Fibroblast of skin of right quadriceps (primary cell): ENCODE results near the gene PRODH.
"Not testable (repeated sequence)": the region's sequence is repeated elsewhere in the genome, so short reads cannot be mapped to it uniquely, and the experiment has no call there.

Source experiments
- DNase-seq: peaks from one replicate; pipeline ENCODE4 v3.0.0-alpha.2; 2013

PRODH gene

DNA sequence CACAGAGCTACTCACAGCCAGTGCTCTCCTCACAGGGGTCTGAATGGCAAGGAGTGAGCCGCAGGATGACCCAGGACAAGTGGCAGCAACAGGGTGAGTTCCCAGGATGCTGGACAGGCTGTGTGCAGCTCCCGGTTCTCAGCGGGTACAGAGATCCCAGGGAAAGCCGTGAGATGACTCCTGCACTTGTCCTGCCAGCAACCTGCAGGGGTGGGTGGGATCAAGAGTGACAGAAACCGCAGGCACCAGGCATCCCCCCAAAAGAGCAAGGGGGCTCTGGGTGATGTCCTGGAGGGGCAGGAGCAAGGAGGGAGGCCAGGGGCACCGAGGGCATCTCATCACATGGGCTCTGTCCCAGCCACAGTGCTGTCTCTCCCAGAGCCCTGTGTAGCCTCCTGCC is 15.9 kb upstream of the PRODH start:
- DNase-seq, result no peak

DNA sequence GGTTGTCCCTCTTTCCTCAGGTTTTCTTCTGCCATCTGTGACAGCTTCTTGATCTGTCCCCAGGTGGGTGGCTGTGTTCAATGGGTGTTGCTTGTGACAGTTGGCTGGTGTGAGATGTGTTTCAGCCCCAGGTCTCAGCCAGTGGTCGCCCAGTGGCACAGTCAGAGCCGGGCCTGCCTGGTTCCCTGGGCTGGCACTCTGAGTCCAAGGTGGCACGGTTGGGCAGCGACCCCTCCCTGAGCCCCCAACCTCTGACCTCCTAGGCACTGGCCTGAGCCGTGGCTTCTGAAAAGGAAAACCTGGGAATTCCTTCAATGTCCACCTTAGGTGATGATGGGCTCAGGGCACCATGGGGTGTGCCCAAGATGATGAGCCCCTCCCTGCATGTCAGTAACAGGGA is 14.0 kb upstream of the PRODH start:
- no peak for DNase-seq

DNA sequence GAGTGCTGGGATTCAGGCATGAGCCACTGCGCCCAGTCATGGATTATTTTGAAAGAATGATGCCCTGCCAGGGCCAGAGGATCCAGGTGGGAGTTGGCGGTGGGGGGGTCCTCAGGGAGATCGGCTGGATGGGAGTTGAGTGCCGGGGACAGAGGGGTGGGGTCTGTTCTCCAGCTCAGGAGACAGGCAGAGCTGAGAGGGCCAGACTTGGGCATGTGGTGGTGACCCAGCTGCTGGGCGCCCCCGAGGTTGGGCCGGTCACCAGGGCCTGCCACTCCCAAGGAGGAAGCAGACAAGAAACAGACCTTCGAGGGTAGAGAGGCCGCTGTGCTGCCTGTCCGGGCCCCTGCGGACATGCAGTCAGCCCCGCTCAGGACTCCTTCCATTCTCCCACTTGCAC is 11.8 kb upstream of the PRODH start:
- no peak for DNase-seq

DNA sequence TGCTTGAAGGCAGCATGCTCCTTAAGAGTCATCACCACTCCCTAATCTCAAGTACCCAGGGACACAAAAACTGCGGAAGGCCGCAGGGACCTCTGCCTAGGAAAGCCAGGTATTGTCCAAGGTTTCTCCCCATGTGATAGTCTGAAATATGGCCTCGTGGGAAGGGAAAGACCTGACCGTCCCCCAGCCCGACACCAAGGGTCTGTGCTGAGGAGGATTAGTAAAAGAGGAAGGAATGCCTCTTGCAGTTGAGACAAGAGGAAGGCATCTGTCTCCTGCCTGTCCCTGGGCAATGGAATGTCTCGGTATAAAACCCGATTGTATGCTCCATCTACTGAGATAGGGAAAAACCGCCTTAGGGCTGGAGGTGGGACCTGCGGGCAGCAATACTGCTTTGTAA is 11.0 kb upstream of the PRODH start:
- DNase-seq, result not testable (repeated sequence)

DNA sequence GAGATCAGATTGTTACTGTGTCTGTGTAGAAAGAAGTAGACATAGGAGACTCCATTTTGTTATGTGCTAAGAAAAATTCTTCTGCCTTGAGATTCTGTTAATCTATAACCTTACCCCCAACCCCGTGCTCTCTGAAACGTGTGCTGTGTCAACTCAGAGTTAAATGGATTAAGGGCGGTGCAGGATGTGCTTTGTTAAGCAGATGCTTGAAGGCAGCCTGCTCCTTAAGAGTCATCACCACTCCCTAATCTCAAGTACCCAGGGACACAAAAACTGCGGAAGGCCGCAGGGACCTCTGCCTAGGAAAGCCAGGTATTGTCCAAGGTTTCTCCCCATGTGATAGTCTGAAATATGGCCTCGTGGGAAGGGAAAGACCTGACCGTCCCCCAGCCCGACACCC is 2.6 kb upstream of the PRODH start:
- not testable (repeated sequence) for DNase-seq

DNA sequence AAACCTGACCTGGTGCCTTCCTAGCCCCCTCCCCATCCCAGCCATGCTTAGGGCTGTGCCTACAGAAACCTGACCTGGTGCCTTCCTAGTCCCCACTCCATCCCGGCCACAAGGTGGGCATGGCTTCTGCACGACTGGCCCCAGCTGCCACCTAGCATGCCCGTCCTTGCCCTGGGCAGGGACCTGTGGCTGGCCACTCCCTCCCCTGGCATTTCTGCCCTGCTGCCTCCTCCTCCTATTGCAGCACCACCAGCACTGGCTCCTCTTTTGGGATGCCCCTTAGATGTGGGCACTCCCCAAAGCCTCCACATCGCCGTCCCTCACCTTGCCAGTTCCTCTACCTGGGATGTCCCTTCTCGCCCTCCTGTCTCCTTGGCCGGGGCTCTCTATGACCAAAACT is 1.4 kb downstream of the PRODH start:
- DNase-seq, result not testable (repeated sequence)

DNA sequence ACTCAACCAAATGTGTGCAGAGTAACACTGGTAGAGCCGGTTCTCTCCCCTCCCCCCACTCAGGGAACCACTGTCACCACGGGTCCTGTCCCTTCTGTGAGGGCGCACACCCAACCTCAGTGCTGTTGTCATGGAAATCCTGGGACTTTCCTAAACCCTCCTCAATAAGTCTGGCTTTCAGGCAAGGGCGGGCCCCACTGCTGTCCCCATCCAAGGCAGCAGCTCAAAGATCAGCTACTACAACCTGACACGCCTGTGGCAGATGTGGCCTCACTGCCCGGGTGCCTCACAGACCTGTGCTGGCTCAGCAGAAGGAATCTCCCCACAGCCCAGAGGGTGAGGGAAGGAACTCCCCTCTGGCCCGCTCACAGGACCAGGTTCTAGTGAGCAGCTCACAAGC is 2.2 kb downstream of the PRODH start:
- DNase-seq, result no peak

DNA sequence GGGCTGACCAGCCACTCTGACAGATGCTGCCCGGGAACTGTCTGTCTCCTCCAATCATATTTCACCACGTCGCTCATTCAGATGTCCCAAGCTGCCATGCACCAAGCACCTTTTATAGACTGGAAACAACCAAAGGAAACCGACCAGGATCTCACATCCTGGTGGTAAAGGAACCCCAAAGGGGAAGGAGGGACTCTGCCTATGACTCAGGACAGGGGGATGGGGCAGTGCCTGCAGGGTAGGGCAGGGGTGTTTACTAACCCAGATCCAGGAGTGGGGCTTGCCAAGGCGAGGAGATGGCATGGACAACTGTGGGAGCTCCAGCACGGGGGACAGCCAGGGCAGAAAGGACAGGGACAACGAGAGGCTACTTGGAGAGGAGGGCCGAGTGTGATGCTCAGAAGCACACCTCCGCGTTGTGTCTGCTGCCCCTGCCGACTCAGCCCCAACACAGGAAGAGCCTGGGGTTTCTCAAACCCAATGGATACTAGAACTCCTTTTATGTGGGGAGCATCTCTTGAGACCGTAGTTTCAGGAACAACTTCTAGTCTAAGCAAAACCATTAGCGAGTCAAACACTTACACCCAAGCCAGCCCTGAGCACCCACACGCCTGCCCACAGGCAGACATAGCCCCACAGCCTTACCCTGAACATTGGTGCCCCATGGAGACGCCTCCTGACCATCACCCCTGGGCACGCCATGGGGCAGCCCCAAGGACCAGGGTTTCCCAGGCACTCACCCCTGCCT is 4.0 kb downstream of the PRODH start:
- DNase-seq, result no peak

DNA sequence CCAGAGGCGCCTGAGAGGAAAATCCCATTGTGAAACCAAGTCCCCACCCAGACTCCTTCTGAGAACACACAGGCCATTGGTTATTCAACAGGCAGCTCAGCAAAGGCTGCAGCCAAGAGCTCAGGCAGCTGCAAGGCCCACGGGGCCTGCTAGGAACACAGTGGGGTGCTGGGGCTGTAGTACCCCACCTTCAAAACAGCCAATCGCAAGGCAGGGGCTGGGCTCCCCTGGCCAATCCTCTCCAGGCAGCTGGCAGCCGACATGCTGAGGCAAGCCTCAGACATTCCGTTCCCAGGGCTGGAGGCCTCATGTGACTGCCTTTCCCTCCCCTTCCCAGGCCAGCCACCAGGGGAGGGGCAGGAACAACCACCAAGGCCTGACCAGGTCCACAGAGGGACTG is 6.6 kb downstream of the PRODH start:
- no peak for DNase-seq

DNA sequence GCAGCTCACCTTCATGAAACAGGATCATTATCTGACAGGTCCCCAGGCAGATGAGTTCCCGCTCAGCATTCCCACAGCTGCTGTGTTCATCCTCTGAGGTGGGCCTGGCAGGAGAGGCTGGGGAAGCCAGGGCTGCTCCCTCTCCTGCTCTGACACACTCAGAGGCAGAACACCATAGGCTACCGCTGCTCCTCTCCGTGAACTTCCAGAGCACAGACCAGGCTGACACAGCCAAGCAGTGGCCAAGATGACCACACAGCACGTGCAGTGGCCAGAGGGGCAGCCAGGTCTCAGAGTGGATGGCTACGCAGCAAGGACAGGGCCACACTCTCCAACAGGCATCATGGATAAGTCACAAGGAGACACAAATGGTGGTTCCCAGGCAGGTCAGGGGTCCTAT is 8.5 kb downstream of the PRODH start:
- DNase-seq, result no peak

DNA sequence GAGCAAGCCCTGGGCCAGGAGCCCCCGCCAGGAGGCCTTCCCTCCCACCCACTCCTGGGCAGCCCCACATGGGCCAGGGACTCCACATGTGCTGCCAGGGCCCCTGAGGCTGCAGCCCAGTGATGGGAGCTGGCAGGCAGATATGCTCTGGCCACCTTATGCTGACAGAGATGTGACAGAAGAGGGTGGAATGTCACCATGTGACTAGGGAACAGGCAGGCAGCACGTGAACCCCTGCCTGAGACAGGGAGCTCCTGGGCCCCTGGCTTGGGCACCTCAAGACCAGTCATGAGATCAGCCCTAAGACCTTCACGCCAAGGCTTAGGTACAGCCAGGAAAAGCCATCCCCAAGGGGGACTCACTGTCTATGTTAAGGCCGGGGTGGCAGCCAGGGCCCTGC is 9.1 kb downstream of the PRODH start:
- no peak for DNase-seq

DNA sequence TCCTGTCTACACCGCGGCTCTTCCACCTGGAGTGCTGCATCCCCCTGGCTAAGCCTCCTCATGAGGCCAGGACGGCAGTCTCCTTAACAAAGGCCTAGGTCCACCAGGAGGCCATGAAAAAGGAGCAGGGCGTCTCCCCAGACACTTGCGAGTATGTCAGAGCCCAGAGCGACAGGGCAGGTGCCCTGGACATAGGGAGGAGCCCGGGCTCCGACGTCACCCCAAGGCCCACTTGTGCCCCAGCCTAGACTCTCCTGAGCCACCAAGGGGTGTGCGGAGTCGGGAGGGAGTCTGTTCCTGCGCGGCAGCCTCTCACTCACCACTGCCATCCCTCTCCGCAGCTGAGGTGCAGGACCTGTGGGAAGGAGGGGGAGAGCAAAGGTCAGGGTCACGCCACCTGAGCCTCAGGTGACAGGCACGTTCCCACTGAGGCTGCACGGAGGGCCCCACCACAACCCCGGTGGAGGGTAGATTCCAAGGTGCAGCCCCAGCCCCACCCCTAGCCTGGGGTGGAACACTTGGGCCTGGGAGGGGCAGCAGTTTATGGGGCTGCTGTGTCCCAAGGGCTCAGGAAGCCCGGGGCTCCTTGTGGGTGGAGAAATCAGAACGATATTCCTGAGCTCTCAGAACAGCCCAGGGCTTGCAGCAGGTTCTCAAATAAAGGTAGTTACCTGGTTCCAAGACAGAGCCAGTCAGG is 10.6 kb downstream of the PRODH start:
- DNase-seq, result no peak

DNA sequence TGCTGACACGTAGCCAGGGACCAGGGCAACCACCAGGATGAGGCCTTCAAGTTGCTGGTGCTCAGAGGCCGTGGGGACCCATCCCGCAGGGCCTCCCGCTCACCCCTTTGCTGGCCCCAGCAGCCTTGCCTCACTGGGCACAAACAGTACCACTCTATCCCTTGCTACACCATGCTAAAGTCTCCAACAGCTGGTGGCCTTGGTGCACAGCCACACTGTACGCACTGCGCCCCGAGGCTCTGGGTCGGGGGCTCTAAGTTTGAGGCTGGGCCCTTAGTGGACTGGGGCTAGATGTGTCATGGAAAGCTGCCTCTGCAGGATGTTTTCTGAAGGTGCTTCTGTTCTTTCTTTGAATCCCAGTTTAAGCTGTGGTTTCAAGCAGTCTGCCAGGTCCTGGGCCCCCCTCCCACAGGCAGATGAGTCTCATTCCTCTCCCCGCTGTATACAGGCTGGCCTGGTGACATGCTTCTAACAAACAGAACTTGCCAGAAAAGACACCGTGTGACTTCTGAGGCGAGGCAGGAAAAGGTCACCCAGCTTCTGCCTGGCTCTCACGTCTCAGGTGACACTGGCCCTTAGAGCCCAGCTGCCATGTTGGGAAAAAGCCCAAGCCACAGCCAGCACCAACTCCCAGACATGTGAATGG is 15.7 kb downstream of the PRODH start:
- DNase-seq, result not testable (repeated sequence)

DNA sequence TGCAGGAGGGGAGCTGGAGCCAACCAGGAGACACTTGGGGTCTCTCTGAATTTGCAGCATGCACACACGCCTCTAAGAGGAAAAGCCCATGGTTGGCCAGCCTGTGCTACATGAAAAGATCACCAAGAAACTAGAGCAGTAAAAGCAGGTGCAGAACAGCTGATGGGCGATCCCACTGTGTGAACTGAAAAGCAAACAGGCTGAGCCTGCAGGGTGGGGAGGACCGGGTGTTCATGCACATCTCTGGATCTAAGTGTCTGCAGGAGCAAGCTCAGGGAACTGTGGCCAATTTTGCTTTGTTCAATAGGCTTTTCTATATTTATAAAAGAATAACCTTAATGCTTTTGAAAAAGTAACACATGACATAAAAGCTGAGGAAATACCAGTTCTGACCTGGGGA is 18.3 kb downstream of the PRODH start:
- DNase-seq, result not testable (repeated sequence)

DNA sequence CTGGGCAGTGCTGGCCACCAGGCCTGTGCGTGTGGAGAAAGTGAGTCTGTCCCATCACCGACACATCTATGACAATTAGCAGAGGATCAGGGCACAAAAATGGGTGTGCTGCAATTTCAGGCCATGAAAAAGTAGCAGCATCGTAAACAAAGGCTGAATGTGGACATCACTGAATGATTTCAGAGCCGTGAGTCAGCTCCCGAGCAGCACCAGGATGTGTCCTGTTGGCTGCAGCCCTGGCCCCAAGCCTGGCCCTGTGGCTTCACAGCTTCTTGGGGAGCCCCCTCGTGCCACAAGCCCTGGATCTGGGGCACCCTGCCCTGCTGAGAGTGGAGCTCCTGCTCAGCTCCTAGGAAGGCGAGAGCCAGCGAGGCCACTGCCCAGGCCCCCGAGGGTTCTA is 20.5 kb downstream of the PRODH start:
- not testable (repeated sequence) for DNase-seq

DNA sequence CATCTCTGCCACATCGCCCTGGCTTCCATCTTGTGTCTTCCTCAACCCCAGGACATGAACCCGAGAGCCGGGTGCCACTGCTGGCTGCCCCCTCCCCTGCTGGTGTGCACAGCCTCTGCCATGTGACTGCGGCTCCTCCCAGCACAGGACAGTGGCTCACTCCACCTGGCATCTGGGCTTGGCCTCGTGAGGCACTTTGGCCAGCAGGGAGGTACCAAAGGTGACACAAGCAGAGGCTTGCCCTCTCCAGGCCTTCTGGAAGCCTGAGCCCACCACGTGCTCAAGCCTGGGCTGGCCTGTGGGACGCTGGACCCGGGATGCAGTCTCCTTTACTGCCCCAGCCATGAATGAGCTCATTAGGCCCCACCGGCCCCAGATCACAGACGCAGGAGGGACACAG is 21.5 kb downstream of the PRODH start:
- not testable (repeated sequence) for DNase-seq

DNA sequence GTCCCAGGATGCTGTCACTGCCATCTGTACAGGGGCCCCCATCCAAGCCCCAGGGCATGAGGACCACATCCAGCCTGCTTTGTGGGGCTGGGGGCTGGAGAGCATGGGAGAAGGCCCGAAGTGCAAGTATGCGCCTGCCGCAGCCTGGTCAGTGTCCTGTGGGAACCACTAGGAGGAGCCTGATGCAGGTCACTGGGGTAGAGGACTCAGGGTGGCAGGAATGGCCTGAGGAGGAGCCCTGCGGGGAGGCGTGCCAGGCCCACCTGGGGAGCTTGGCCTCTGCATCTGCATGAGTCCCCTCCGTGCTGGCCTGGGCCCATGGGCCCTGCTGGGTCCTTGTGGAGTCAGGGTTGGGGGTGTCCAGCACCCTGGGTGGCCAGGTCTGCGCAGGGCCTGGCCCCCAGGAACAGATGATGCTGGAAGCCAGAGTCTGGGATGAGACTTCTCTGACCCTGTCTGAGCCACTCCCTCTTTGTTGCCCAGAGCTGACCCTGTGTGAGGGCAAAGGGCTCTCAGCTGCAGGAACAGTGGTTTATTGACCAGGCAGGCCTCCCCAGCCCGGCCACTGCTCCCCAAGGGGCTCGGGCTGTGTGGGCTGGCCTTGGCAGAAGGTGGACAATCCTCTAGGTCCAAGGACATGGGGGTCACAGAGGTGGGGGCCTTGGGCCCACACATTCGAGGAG is 23.7 kb downstream of the PRODH start:
- not testable (repeated sequence) for DNase-seq

DNA sequence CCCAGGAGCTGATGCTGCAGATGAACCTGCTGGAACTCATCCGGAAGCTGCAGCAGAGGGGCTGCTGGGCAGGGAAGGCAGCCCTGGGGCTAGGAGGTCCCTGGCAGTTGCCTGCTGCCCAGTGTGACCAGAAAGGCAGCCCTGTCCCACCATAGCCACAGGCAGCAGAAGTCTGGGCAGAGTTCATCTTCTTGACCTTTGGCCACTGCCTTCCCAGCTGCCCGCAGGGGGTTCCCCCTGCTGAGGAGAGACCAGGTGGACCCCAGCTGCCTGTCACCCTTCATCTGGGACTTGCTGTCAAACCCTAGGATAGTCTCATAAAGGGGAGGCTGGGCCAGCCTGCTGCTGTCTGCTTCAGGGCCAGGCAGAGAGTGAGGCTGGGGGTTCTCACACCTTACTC is 24.6 kb downstream of the PRODH start:
- DNase-seq, result not testable (repeated sequence)

DNA sequence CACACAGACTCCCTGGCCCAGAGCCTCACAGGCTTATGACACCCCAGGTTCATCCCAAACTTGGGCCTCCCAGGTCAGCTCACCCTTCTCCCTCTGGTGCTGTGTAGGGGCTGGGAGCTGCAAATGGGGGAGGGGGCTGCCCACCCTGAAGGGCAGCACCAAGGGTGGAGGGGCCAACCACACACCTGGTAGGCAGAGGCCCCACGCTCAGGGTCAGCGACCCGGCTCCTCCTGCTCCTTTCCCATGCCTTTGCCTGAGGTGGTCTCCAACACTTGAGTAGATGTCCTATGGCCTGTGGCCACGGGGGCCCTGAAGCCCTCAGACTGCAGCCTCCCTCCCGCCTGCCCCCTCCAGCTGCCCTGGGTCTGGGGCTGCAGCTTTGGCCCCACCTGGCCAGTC is 26.5 kb downstream of the PRODH start:
- DNase-seq, result no peak

DNA sequence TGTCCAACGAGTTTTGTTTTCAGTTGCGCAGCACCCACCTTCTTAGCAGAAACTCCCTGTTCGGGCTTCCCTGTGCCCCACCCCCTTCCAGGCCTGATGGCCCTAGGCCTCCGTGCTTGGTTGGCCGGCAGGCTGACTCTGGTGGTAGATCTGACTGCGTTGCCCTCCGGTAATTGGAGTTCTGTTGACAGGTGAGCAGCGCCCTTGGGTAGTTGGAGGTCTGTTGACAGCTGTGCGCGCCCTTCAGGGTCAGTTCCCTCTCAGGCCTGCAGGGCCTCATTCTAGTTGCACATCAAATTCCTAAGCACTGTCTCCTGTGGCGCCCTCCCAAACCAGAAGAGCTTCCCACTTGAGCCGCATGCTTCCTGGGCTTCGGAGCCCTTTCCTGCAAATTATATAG is 29.2 kb downstream of the PRODH start:
- DNase-seq, result no peak

DNA sequence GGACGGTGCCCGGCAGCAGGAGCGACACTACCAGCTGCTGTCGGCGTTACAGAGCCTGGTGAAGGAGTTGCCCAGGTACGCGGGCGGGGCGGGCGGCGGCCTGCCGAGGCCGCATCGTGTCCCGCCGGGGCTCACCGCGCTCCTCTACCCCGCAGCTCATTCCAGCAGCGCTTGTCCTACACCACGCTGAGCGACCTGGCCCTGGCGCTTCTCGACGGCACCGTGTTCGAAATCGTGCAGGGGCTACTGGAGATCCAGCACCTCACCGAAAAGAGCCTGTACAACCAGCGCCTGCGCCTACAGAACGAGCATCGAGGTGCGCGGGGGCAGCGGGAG is 29.7 kb downstream of the PRODH start:
- DNase-seq, result not testable (repeated sequence)

DNA sequence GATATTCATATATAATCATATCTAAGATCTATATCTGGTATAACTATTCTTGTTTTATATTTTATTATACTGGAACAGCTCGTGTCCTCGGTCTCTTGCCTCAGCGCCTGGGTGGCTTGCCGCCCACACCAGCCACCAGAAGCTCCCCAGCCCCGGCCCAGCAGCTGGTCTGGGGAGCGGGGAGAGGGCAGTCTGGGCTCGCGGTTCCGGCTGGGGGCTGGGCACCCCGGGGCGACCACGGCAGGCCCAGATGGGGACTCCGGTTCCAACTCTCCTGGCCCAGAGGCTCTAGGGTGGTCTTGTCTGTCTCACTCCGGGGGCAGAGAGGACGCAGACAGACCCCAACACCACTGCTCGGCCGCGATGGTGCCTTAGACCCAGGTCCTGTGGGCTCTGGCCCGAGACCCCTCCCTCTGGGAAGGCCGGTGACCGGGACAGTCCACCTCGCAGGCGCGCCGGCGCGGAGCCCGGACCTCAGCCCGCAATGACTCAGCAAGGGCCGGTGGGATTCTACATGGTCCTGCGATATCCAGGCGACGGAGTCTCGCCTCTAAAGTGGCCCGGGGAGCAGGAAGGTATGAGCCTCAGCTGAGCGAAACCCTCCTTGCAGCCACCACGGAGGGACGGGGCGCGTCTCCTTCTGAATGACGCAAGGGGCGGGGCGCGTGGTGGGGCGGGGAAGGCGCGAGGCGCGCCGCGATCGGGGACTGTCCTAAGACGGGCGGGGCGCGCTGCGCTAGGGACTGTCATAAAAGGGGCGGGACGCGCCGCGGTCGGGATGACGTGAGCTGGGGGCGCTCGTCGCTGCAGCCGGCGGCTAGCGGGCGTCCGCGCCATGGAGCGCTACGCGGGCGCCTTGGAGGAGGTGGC is 30.3 kb downstream of the PRODH start, which contains the start of gene DGCR6:
Gene DGCR6, plus strand, starts transcription at position 781 of the 870 bp plus-strand sequence. Its CDS starts 55 bp downstream, at position 836.
- DNase-seq, result no peak
